Lower lobe of right lung (tissue), 2 donors: Measurements from ENCODE around the gene AKAP11. TPM values are rescaled to one million over a fixed set of nuclear protein-coding genes. Genes with fewer than 3 reads are reported as not detected.

Source experiments
- ATAC-seq, 2 donors: fragments of 200-7000 bp; cut with Tn5 transposase; one replicate each; pipeline ENCODE4 v1.9.1; 2020 to 2022; ENCODE audit warnings: mild to moderate bottlenecking in 2 of 2, moderate library complexity in 2 of 2
- DNase-seq: peaks from one replicate; pipeline ENCODE4 v3.0.0-alpha.2; 2020
- H3K27ac ChIP-seq: fragments of 200-600 bp; one replicate; pipeline ENCODE4 v1.8.0; 2022
- H3K27me3 ChIP-seq: fragments of 200-600 bp; one replicate; pipeline ENCODE4 v1.8.0; 2022; ENCODE audit warnings: low read depth
- H3K36me3 ChIP-seq: fragments of 200-600 bp; one replicate; pipeline ENCODE4 v1.8.0; 2022; ENCODE audit warnings: mild to moderate bottlenecking
- H3K4me1 ChIP-seq: fragments of 200-600 bp; one replicate; pipeline ENCODE4 v1.8.0; 2022
- H3K4me3 ChIP-seq: fragments of 200-600 bp; one replicate; pipeline ENCODE4 v1.8.0; 2022; ENCODE audit warnings: mild to moderate bottlenecking
- H3K9me3 ChIP-seq: fragments of 200-600 bp; one replicate; pipeline ENCODE4 v1.8.0; 2022
- intact Hi-C: fragments of 100-400 bp; cut with DNase I; formaldehyde crosslinking; loops from one replicate; pipeline ENCODE4 v1.11.0; 2022
- total RNA-seq: library from RNA; stranded (reverse); fragmentation: NEBNext Ultra II Directional; extraction: Animal tissue kit (Norgen Biotek cat#: 25700); gene quantifications from one replicate; pipeline ENCODE4 v1.2.1, GENCODE V29; 2021
- TF ChIP-seq, protein P1 (sequence below): fragments of 200-600 bp; IDR thresholded peaks from one replicate; pipeline ENCODE4 v1.8.0; 2022; ENCODE audit warnings: antibody characterized with exemption, mild to moderate bottlenecking
- donor health status: DM: no; HTN: yes; CAD: no; lungs with severe emphysema.

Gene AKAP11
- total RNA-seq, 1 donor from 2014 or later, result 34.5 TPM

DNA sequence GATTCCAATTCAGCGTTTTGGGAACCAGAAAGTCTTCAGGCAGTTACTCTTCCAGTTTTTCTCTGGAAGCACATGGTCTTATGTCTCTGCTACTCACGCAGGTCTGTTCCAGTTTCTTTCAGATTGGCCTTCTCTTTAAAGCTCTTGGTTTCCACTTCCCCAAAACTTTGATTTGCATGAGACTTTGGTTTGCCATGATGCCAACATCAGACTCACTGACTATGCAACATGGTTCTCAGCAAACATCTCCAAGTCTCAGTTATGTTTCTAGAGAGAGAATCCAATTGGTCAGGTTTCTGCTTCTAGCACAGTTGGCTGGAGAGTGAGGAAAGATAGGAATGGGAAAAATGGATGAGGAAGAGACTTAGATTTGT, 3.1 kb downstream of the AKAP11 start:
- Histone ChIP-seq H3K4me1 (peaks cover 22% of the 10 kb centered on the region), H3K4me3 (no peak overlapping the region), H3K9me3 (no peaks in the 10 kb centered on the region), H3K36me3 (no peaks in the 10 kb centered on the region), H3K27me3 (no peaks in the 10 kb centered on the region), H3K27ac (no peak overlapping the region)
- DNase-seq (no peak), ATAC-seq (no peak)
- TF ChIP-seq, protein P1, sequence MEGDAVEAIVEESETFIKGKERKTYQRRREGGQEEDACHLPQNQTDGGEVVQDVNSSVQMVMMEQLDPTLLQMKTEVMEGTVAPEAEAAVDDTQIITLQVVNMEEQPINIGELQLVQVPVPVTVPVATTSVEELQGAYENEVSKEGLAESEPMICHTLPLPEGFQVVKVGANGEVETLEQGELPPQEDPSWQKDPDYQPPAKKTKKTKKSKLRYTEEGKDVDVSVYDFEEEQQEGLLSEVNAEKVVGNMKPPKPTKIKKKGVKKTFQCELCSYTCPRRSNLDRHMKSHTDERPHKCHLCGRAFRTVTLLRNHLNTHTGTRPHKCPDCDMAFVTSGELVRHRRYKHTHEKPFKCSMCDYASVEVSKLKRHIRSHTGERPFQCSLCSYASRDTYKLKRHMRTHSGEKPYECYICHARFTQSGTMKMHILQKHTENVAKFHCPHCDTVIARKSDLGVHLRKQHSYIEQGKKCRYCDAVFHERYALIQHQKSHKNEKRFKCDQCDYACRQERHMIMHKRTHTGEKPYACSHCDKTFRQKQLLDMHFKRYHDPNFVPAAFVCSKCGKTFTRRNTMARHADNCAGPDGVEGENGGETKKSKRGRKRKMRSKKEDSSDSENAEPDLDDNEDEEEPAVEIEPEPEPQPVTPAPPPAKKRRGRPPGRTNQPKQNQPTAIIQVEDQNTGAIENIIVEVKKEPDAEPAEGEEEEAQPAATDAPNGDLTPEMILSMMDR, result no peak
- intact Hi-C loops, result no loop called here

DNA sequence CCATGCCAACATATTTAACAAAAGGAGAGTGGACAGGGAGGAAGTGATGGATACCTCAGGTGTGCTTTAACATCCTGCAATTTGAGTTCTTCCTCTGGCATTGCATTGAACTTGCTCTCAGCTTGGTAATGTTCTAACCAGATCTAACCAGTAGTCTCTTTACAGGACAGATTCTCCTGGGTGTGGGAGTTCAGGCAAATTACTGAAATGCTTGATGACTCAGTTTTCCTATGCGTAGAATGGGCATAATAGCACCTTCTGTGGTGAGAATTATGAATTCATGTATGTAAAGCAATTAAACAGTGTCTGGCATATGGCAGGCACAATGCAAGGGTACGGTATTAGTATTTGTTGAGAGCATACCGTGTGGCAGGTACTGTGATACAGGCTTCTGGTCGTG, 3.6 kb downstream of the AKAP11 start:
- H3K4me3 ChIP-seq, result no peak overlapping the region
- no peak overlapping the region for H3K27ac ChIP-seq
- TF ChIP-seq, protein P1, result no peak
- intact Hi-C loops, result no loop called here
- H3K27me3 ChIP-seq, result no peaks in the 10 kb centered on the region
- H3K9me3 ChIP-seq, result no peaks in the 10 kb centered on the region
- H3K36me3 ChIP-seq, result no peaks in the 10 kb centered on the region
- ATAC-seq, result no peak
- peaks cover 26% of the 10 kb centered on the region for H3K4me1 ChIP-seq
- no peak for DNase-seq

DNA sequence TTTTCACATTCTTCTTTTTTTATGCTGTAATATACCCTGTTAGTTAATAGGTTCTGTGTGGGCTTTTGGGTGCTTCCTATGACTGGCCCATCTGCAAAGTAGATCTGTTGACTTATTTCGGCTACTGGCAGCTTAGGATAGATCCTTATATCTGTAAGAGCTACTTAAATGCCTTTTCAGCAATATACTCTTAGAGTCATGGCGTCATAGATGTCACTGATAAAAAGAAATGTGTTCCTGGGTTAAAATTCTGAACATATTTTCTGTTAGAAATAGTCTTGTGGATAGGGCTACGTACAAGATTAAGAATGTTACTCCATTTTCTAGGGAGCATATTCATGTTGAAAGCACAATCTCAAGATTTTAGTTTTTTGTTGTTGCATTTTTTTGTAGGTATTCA, 4.7 kb downstream of the AKAP11 start:
- no peak overlapping the region for H3K4me3 ChIP-seq
- no peaks in the 10 kb centered on the region for H3K9me3 ChIP-seq
- no peaks in the 10 kb centered on the region for H3K27me3 ChIP-seq
- no peaks in the 10 kb centered on the region for H3K36me3 ChIP-seq
- TF ChIP-seq, protein P1, result no peak
- intact Hi-C loops, result no loop called here
- H3K27ac ChIP-seq, result no peak overlapping the region
- peaks cover 26% of the 10 kb centered on the region for H3K4me1 ChIP-seq
- no peak for DNase-seq
- ATAC-seq, result peak in 1 of 2 donors; percentile 12

DNA sequence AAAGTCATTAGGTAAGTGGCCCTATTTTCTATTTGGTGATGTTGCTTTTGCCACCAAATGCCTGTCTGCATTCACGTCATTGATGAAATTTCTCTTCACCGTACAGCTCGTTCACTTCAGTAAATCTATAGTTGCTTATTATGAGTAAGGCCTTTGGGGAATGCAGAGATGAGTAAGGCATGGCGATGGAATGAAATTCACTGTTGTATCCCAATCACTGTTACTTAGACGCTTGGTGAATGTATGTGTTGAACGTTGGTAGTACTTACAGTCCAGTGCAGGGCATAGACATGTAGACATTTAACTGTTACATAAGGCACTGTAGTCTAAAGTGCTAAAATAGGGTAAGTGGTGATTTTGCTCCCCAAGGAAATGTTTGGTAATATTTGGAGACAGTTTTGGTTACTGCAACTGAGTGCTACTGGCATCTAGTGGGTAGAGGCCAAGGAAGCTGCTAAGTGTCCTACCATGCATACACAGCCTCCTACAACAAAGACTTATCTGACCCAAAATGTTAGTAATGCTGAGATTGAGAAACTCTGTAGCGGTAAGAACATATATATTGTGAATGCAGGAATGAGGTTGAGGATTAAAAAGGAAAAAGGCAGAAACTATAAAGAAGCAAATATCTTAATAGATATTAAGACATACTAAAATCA, 5.8 kb downstream of the AKAP11 start:
- no peaks in the 10 kb centered on the region for H3K27me3 ChIP-seq
- intact Hi-C loops, result no loop called here
- DNase-seq (no peak), ATAC-seq (no peak)
- no peaks in the 10 kb centered on the region for H3K36me3 ChIP-seq
- no peak overlapping the region for H3K27ac ChIP-seq
- H3K4me1 ChIP-seq, result peaks cover 23% of the 10 kb centered on the region
- TF ChIP-seq, protein P1, result no peak
- no peak overlapping the region for H3K4me3 ChIP-seq
- H3K9me3 ChIP-seq, result no peaks in the 10 kb centered on the region

DNA sequence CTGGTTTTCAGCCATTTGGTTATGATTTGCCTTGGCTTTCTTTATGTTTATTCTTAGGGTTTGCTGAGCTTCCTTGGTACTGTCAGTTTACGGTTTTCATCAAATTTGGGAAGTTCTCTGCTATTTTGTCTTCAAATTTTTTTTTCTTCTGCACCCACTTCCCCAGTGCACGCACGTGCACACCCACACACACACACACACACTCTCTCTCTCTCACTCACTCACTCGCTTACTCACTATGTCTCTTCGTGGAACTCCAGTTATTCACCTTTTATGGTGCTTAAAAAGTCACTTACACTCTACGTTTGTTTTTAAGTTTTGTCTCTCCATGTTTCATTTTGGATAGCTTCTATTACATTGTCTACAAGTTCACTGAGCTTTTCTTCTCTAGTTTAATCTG, 7.1 kb downstream of the AKAP11 start:
- TF ChIP-seq, protein P1, result no peak
- Histone ChIP-seq H3K27me3 (no peaks in the 10 kb centered on the region), H3K4me3 (no peak overlapping the region), H3K9me3 (no peaks in the 10 kb centered on the region), H3K27ac (no peak overlapping the region), H3K4me1 (peaks cover 12% of the 10 kb centered on the region), H3K36me3 (no peaks in the 10 kb centered on the region)
- ATAC-seq (no peak), DNase-seq (no peak)
- intact Hi-C loops, result no loop called here
